ENCODE results near the gene CAPN8. TPM values are rescaled to one million over a fixed set of nuclear protein-coding genes. Genes with fewer than 3 reads are reported as not detected.

The CAPN8 gene
- total RNA-seq, 1 experiment from 2014 or later: not detected

GRCh38 chr1:223702735-223703667 lies 37.5 kb upstream of the CAPN8 start:
- DNase-seq (ENCODE audit: low read depth): peak; percentile 97

- peak; percentile 99 for DNase-seq (ENCODE audit: low read depth)
Measured at GRCh38 chr1:223700942-223701637, 35.6 kb upstream of the CAPN8 start.

DNA sequence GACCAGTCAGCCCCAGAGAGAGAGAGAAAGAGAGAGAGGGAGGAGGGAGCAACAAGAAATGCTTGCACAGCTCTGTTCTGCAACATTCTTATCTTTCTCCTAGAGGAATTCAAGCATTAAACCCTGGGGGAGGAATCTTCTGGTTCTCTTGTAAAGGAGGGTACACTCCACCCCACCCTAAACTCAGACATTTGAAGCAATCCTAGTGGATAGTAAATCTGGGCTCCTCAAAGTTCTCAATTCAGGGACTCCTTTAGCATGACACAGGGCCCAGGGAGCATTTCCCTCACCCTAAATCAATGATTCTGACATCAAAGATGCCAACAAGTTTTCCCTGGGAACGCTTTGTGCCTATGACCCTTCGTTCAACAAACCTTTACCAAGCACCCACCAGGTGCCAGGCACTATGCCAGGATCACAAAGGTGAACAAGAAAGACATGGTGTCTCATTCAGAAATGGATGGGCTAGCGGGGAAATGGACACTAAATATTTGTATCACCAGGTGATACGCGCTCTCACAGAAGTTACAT lies 35.0 kb upstream of the CAPN8 start:
- DNase-seq (ENCODE audit: low read depth): peak; percentile 63

DNA sequence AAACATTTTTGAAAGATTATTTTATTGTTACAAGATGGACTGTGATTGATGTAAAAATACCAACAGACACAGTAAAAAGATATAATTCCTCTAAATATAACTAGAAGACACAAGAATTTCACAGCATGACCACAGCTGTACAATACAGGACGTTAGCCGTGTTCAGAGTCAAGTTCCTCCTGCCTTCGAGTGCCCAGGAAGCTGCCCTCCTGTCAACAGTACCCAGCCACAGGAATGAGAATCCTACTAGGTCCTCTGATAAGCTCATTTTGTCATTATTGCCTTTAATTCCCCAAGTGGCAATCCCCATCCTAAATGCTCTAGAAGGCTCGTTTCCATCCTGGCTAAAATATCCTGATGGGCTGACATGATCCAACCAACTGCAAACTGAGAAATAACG lies 30.4 kb upstream of the CAPN8 start:
- DNase-seq (ENCODE audit: low read depth): peak; percentile 73

DNA sequence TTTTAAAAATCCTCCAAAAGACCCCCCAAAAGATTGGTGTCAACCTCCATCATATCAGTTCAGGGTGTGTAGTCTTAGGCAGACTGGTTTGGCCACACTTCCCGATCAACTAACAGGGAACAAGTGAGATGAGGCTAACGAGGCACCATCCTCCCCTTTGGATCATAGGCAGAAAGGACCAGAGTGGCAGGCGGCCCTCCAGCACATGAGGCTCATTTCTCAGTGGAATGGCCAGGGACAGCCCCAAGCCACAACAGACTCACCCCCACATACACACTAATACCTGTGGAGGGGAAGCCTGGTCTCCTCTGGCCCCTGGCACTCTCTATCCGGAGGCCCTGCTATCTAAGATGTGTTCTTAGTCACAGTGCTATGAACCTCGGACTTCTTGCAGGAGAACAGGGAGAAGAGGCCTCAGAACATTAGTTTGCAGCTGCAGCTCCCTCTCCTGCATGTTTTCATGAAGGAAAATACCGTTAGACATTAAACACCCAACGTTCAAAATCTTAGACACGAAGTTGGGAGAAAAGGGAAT lies 29.6 kb upstream of the CAPN8 start:
- DNase-seq (ENCODE audit: low read depth): no peak

DNA sequence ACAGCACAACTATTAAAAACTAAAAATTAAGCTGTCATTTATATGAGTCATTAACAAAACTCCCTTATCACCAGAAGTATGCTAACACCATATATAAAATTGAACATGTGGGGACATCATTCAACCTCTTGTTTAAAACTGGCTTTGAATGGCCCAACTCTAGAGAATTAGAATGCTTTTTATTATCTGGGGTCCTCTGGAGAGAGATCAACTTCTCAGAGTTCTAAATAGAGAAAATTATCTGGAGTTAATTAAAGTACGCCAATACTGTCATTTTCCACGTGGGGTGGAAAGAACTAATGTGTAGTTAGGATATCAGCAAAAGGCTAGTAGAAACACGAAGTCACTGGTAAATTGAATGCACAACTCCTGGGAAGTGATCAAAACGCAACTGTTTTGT lies 25.6 kb upstream of the CAPN8 start:
- no peak for DNase-seq (ENCODE audit: low read depth)

GRCh38 chr1:223684488-223684792 lies 18.9 kb upstream of the CAPN8 start:
- DNase-seq (ENCODE audit: low read depth): no peak

DNA sequence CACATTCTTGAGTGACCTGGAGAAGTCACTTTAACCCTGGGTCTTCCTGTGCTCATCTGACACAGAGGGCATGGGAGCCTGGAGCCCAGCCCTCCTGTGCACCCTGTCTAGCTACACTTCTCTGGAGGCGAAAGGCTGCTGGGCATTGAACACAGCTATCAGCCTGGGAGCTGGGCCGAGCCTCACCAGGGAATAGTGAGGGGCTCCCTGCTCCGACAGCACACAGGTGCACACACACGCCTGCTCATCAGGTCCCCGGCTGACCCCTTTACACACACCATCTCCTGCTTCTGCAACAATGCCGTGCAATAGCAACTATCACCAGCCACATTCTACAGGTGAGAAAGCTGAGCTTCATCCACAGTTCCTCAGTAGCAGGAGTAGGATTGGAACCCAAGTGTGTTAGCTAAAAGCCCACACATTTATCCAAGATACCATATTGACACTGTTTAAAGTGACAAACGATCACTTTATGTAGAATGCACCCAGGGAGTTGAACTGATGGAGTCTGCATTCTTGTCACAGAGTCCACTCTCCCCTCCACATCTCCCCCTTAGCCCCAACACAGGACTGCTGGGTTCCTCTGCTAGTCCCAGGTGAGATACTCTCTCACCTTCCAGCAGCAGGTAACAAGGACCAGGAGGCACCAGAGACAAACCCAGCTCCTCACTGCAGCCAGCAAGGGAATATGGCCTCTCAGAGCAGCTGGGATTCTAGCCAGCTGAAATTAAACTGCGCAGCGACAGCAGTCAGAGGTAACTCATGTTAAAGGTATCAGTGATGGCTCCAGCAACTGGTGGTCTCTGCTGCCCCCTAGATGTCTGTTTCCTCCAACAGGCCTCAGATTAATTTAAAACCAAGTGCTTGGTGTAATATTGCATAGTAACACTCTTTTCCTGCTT lies 18.3 kb upstream of the CAPN8 start:
- DNase-seq (ENCODE audit: low read depth): peak; percentile 62

- DNase-seq (ENCODE audit: low read depth): no peak
Measured at GRCh38 chr1:223682502-223682901, 17.0 kb upstream of the CAPN8 start.

DNA sequence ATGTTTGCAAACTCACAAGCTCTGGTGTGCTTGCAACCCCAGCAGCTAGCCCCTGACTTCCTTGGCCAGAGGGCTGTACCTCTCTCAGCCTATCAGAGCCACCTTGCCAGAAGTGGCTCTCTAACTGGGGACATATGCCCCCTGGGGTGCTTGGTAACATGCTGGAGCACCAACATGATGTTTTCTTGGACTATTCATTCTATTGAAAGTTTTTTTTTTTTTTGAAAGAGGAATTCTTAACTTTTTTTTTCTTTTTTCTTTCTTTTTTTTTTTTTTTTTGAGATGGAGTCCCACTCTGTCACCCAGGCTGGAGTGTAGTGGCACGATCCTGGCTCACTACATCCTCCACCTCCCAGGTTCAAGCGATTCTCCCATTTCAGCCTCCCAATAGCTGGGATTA lies 14.7 kb upstream of the CAPN8 start:
- DNase-seq (ENCODE audit: low read depth): no peak

GRCh38 chr1:223678841-223679240 lies 13.3 kb upstream of the CAPN8 start:
- no peak for DNase-seq (ENCODE audit: low read depth)

DNA sequence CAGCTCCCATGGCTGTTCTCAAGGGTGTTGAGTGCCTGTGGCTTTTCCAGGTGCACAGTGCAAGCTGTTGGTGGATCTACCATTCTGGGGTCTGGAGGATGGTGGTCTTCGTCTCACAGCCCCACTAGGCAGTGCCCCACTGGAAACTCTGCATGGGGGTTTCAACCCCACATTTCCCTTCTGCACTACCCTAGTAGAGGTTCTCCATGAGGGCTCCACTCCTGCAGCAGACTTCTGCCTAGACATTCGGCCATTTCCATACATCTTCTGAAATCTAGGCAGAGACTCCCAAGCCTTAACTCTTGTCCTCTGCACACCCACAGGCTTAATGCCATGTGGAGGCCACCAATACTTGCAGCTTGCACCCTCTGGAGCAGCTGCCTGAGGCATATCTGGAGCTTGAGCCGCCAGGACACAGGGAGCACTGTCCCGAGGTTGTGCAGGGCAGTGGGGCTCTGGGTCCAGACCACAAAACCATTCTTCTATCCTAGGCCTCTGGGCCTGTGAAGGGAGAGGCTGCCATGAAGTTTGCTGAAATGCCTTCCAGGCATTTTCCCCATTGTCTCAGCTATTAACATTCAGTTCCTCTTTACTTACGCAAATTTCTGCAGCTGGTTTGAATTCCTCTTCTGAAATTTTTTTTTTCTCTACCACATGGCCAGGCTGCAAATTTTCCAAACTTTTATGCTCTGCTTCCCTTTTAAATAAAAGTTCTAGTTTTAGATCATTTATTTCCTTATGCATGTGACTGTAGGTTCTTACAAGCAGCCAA lies 8.8 kb upstream of the CAPN8 start:
- DNase-seq (ENCODE audit: low read depth): peak; percentile 28

GRCh38 chr1:223670458-223671159 lies 5.1 kb upstream of the CAPN8 start:
- DNase-seq (ENCODE audit: low read depth): peak; percentile 61

DNA sequence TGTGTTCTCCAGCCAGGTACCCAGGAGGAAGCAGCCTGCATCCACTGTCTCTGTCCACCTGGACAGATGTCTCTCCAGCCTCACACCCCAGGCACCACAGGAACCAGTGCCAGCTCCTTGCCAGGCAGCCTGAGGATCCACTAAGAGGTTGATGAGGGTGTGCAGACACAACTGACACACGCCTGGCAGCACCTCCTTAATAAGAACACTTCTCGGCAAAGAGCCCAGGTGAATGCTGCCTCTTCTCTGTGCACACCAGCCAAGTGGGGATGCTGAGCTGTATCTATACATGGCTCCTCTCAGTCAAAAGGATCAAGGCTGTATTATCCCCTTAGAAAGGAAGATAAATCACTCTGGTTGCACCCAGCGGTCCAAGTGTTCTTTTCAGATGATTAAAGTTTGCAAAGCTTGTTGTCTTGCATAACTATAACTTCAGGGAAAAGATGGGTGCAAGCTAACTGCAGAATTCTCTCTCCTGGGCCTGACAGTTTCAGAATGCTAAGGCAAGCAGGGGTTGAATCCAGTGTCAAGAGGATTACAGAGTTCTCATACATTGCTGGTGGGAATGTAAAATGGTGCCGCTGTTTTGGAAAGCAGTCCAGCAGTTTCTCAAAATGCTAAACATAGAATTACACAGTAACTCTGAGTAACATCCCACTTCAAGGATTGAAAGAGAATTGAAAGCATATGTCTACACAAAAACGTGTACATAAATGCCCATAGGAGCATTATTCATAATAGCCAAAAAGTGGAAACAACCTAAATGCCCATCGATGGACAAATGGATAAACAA lies 3.7 kb upstream of the CAPN8 start:
- no peak for DNase-seq (ENCODE audit: low read depth)

DNA sequence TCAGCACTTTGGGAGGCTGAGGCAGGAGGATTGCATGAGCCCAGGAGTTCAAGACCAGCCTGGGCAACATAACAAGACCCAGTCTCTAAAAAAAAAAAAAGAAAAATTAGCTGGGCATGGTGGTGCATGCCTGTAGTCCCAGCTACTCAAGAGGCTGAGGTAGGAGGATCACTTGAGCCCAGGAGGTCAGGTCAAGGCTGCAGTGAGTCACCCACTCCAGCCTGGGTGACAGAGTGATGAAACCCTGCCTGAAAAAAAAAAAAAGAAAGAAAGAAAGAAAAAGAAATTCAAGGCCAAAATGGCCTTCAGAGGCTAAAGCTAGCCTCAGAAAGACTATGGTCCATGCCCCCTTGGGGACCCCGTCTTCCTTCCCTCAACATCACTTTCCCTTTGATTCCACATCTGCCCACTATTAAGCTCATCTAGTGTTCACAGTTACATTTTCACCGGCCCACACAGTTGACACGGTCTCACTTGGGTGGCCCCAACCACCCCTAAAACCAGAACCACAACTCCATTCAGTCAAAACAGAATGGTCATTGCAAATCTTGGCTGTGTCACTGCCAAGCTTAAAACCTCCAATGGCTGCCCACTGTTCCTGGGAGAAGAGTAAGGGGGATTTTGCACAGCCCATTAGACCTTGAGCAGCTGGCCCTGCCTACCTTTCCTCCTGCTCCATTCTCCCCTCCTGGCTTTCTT lies 2.1 kb upstream of the CAPN8 start:
- peak; percentile 62 for DNase-seq (ENCODE audit: low read depth)

- no peak for DNase-seq (ENCODE audit: low read depth)
Measured at GRCh38 chr1:223664106-223664505, 1.4 kb downstream of the CAPN8 start.

DNA sequence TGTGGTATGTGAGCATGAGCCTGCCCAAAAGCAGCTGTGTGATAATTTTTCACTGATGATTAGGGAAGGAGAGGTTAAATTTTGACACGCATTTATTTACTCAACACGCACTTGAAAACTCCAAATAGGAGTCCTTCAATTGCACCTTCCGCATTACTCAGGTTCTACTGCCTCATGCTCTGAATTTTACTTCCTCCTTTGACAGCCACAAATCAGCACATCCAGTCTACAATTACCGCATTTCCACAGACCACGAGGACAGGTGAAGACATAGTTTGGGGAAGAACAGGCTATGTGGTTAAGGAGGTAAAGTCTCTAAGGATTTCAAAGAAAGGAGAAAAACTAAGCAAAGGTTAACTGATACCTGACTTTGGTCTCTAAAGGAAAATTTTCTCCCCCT lies 2.6 kb downstream of the CAPN8 start:
- no peak for DNase-seq (ENCODE audit: low read depth)

- no peak for DNase-seq (ENCODE audit: low read depth)
Measured at GRCh38 chr1:223659711-223660110, 5.8 kb downstream of the CAPN8 start.

DNA sequence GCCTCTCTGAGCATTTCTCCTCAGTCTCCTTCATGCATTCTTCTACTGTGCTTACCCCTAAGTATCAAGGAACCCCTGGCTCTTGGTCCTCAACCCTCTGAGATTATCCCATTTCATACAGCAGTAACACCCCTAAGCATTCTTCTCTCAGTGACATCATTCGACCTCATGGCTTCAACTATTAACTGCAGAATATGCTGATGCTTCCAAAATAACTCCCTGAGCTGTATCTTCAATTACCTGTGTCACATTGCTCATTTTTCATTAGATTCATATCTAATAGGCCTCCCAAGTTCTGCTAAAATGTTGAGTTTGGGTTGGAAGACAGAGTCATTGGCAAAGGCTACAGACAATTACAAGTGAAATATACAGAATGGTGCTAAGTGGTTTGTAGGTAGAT lies 7.5 kb downstream of the CAPN8 start:
- DNase-seq (ENCODE audit: low read depth): no peak
